HEK293T (cell line): Measurements from ENCODE around the gene NPFFR2.

Source experiments
- FOXA1 ChIP-seq: fragments of 450-650 bp; IDR thresholded peaks from 2 replicates; pipeline ENCODE4 v1.6.1; 2016; ENCODE audit warnings: mild to moderate bottlenecking
- FOXK2 ChIP-seq: fragments of 450-650 bp; IDR thresholded peaks from 2 replicates; pipeline ENCODE4 v1.6.1; 2016; ENCODE audit warnings: mild to moderate bottlenecking
- SUZ12 ChIP-seq: fragments of 450-650 bp; IDR thresholded peaks from 2 replicates; pipeline ENCODE4 v1.6.1; 2016; ENCODE audit warnings: mild to moderate bottlenecking

DNA sequence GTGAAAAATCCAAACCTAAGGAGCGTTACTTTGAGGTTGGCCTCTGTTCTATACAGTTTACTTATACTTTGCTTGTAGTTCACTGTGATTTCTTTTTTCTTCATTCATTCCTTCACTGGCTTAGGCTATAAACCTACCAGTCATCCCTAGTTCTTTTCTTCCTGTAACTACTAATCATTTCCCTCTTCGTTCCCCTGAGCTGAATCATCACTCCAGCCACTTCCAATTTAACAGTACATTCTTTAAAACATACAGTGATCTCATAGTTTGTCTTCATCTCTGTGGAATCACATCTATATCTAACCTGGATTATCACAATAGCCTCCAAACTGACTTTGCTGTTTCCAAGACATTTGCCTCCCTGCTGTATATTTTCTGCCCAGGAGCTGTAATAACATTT, 25.2 kb upstream of the NPFFR2 start:
- TF ChIP-seq SUZ12 (no peak), FOXK2 (no peak), FOXA1 (no peak)
